B cell (primary cell): ENCODE measurements around the gene IER2. TPM values are rescaled to one million over a fixed set of nuclear protein-coding genes. Genes with fewer than 3 reads are reported as not detected.

Source experiments
- ATAC-seq: fragments of 200-7000 bp; cut with Tn5 transposase; one replicate; pipeline ENCODE4 v1.10.0; 2021; ENCODE audit warnings: low read depth, mild to moderate bottlenecking, moderate number of reproducible peaks, moderate library complexity
- CTCF ChIA-PET: fragments of 350-600 bp; sonication (Branson Sonifier 250); formaldehyde crosslinking; loops from one replicate; lab custom pipeline; 2021; ENCODE audit warnings: antibody characterized with exemption, inconsistent platforms; lab: Charles Lee
- POLR2A ChIA-PET: fragments of 350-600 bp; sonication (Branson Sonifier 250); formaldehyde crosslinking; loops from one replicate; lab custom pipeline; 2021; ENCODE audit warnings: antibody characterized with exemption; lab: Charles Lee
- DNase-seq: peaks from one replicate; pipeline ENCODE4 v3.0.0; 2013
- H2AFZ ChIP-seq: 2 replicates; pipeline ENCODE4 v1.6.1; 2012; ENCODE audit warnings: mild to moderate bottlenecking, low read depth, low read length; ENCODE audit not compliant: insufficient read depth, poor library complexity, severe bottlenecking
- H3K27ac ChIP-seq, 2 donors: 1 replicate in 1 of 2; 2 replicates in 1 of 2; pipeline ENCODE4 v1.5.1; 2012 to 2013; ENCODE audit warnings: low read length in 2 of 2, mild to moderate bottlenecking in 2 of 2, moderate library complexity in 1 of 2
- H3K27me3 ChIP-seq, 4 experiments: fragments of 200-600 bp in 1 of 4; sonication (generic) in 1 of 4; replicated peaks in 1 of 4; 1 replicate in 2 of 4; 2 replicates in 2 of 4; pipeline versions ENCODE4 v1.6.1 to v1.7.0; 2013 to 2016; ENCODE audit warnings: low read length in 3 of 4, mild to moderate bottlenecking in 2 of 4, mixed read lengths in 1 of 4, moderate library complexity in 1 of 4; ENCODE audit not compliant: insufficient read depth in 4 of 4, control insufficient read depth in 3 of 4; ENCODE audit errors: control extremely low read depth in 1 of 4
- H3K36me3 ChIP-seq, 2 experiments: replicated peaks in 1 of 2; 1 replicate in 1 of 2; 2 replicates in 1 of 2; pipeline versions ENCODE4 v1.6.1 to v1.7.1; 2013; ENCODE audit warnings: low read length in 1 of 2; ENCODE audit not compliant: insufficient read depth in 2 of 2, control insufficient read depth in 1 of 2; ENCODE audit errors: control extremely low read depth in 1 of 2, extremely low read depth in 1 of 2
- H3K4me1 ChIP-seq, 2 donors: fragments of 200-600 bp in 1 of 2; sonication (generic) in 1 of 2; 1 replicate in 1 of 2; 2 replicates in 1 of 2; pipeline versions ENCODE4 v1.5.1 to v1.6.1; 2013 to 2017; ENCODE audit warnings: low read length in 2 of 2; ENCODE audit not compliant: control insufficient read depth in 2 of 2, insufficient read depth in 2 of 2
- H3K4me2 ChIP-seq: replicated peaks from 2 replicates; pipeline ENCODE3; 2012; ENCODE audit warnings: mild to moderate bottlenecking, low read depth, low read length; ENCODE audit not compliant: poor library complexity, severe bottlenecking
- H3K4me3 ChIP-seq, 5 experiments: fragments of 200-600 bp in 1 of 5; sonication (generic) in 1 of 5; 1 replicate in 3 of 5; 2 replicates in 2 of 5; pipeline versions ENCODE4 v1.5.1 to v1.7.0; 2011 to 2016; ENCODE audit warnings: low read length in 4 of 5, mild to moderate bottlenecking in 4 of 5, low read depth in 2 of 5, control low read depth in 1 of 5, moderate library complexity in 1 of 5; ENCODE audit not compliant: insufficient read depth in 1 of 5; ENCODE audit errors: control extremely low read depth in 1 of 5, extremely low read depth in 1 of 5
- H3K79me2 ChIP-seq: fragments of 200-600 bp; sonication (generic); one replicate; pipeline ENCODE4 v1.6.0; 2016; ENCODE audit warnings: low read length; ENCODE audit not compliant: control insufficient read depth, insufficient read depth
- H3K9ac ChIP-seq: fragments of 200-600 bp; sonication (generic); 2 replicates; pipeline ENCODE4 v1.6.1; 2017; ENCODE audit warnings: mild to moderate bottlenecking, low read length, moderate library complexity
- H3K9me3 ChIP-seq, 3 donors: one replicate each; pipeline versions ENCODE4 v1.6.1 to v1.7.1; 2013; ENCODE audit warnings: low read length in 2 of 3; ENCODE audit not compliant: control insufficient read depth in 2 of 3, insufficient read depth in 1 of 3; ENCODE audit errors: control extremely low read depth in 1 of 3
- H4K20me1 ChIP-seq: 2 replicates; pipeline ENCODE4 v1.6.0; 2012; ENCODE audit warnings: mild to moderate bottlenecking, low read length; ENCODE audit not compliant: insufficient read depth, control insufficient read depth, poor library complexity, severe bottlenecking
- H3K27ac Mint-ChIP-seq: one replicate; pipeline ENCODE4 v1.8.0; 2021; ENCODE audit warnings: mixed read lengths
- H3K27me3 Mint-ChIP-seq: one replicate; pipeline ENCODE4 v1.8.0; 2021; ENCODE audit warnings: mixed read lengths
- H3K4me1 Mint-ChIP-seq: one replicate; pipeline ENCODE4 v1.8.0; 2021; ENCODE audit warnings: mixed read lengths
- H3K4me3 Mint-ChIP-seq: one replicate; pipeline ENCODE4 v1.8.0; 2021; ENCODE audit warnings: mixed read lengths
- H3K9me3 Mint-ChIP-seq: one replicate; pipeline ENCODE4 v1.8.0; 2022; ENCODE audit warnings: mixed read lengths; ENCODE audit not compliant: insufficient read depth
- EZH2 ChIP-seq: IDR thresholded peaks from 2 replicates; pipeline ENCODE4 v1.6.1; 2012; ENCODE audit warnings: borderline replicate concordance, low read depth, mild to moderate bottlenecking, moderate library complexity, low read length; ENCODE audit not compliant: insufficient read depth, poor library complexity, severe bottlenecking
- WGBS: methylation state at CpG from one replicate; pipeline ENCODE4 v1.1.5; 2013; ENCODE audit warnings: missing lambda C conversion rate; ENCODE audit not compliant: insufficient coverage; 5-methylcytosine and 5-hydroxymethylcytosine counted together
- intact Hi-C: fragments of 100-400 bp; cut with micrococcal nuclease; formaldehyde crosslinking; loops from one replicate; pipeline ENCODE4 v1.10.0; 2022
- polyA plus RNA-seq: library from polyadenylated mRNA; depleted of rRNA; stranded (reverse); fragments of >200 nt; gene quantifications from 2 replicates; pipeline ENCODE4 v1.2.3, GENCODE V29; 2012
- total RNA-seq, 2 donors: library from RNA; stranded (reverse); fragments of 120-200 nt in 1 of 2; gene quantifications; 1 replicate in 1 of 2; 2 replicates in 1 of 2; pipeline versions ENCODE4 v1.2.3 to v1.2.4, GENCODE V29; 2013 to 2022
- TF ChIP-seq, protein P1 (sequence below): fragments of 200-600 bp; IDR thresholded peaks from one replicate; pipeline ENCODE4 v1.8.0; 2022; ENCODE audit warnings: antibody characterized with exemption, mild to moderate bottlenecking

IER2 gene
- total and polyA plus RNA-seq, 2 donors (not counting 1 experiment from before 2014, with no cell fraction given), result 189 to 2,152 TPM

DNA sequence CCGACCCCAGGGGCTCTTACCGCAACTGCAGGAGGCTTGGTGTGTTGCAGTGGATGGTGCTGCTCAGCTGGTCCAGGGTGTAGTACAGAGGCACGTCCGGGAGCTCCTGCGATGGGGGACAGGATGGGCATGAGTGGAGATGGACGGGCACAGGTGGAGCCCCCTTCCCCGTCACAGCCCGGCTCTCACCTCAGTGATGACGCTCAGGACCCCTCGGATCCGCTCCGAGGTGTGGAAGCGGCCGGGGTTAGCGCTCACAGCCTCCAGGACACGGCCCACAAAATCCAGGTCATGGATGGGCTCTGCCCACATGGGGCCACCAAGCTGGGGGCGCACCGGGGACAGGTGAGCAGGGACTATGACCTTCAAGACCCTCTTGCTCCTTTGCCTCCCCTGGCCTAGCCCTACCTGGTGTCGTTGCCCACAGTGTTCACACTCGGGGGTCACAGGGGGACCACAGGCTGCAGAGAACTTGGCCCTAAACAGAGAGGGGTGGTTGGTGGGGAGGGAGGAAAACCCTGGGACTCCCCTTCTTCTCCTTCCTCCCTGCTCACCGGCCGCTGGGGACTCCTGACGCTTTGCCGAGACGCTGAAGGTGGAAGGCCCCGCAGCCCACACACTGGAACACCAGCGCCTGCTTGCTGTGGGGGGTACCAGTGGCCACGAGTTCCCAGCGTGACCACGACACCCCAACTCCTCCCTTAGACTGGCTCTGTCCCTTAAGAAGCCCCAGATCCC is 40.7 kb upstream of the IER2 start:
- WGBS, result 99% methylated on average over 26 of the region's 30 CpGs
- H3K27me3 ChIP-seq, result no peaks in the 10 kb centered on the region
- H3K36me3 ChIP-seq, result peaks cover 0 to 35% of the 10 kb centered on the region in 2 experiments
- no peaks in the 10 kb centered on the region for H4K20me1 ChIP-seq
- DNase-seq (no peak), ATAC-seq (no peak)
- H3K9ac ChIP-seq, result no peak overlapping the region
- ChIA-PET CTCF (interaction anchor here (0.8 to 1.1 kb wide), 3 partner anchors 9 to 85 kb away, joined by 3 to 5 read pairs (median 4); partner anchors contain the start of gene NACC1), POLR2A (no interaction called here)
- no peaks in the 10 kb centered on the region for H3K9me3 ChIP-seq
- H3K4me3 ChIP-seq, result no peak overlapping the region
- H3K27ac ChIP-seq, result no peak overlapping the region
- peak overlapping the region; percentile 32 for H3K27ac Mint-ChIP-seq
- no peaks in the 10 kb centered on the region for H3K9me3 Mint-ChIP-seq
- no peak overlapping the region for H2AFZ ChIP-seq
- peaks cover 21% of the 10 kb centered on the region for H3K4me1 Mint-ChIP-seq
- H3K4me2 ChIP-seq, result no peak overlapping the region
- H3K4me1 ChIP-seq, result peaks cover 17 to 28% of the 10 kb centered on the region in 2 donors
- TF ChIP-seq, protein P1, sequence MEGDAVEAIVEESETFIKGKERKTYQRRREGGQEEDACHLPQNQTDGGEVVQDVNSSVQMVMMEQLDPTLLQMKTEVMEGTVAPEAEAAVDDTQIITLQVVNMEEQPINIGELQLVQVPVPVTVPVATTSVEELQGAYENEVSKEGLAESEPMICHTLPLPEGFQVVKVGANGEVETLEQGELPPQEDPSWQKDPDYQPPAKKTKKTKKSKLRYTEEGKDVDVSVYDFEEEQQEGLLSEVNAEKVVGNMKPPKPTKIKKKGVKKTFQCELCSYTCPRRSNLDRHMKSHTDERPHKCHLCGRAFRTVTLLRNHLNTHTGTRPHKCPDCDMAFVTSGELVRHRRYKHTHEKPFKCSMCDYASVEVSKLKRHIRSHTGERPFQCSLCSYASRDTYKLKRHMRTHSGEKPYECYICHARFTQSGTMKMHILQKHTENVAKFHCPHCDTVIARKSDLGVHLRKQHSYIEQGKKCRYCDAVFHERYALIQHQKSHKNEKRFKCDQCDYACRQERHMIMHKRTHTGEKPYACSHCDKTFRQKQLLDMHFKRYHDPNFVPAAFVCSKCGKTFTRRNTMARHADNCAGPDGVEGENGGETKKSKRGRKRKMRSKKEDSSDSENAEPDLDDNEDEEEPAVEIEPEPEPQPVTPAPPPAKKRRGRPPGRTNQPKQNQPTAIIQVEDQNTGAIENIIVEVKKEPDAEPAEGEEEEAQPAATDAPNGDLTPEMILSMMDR, result no peak
- TF ChIP-seq EZH2, result no peak
- intact Hi-C loops, result no loop called here
- H3K27me3 Mint-ChIP-seq, result no peaks in the 10 kb centered on the region
- no peak overlapping the region for H3K4me3 Mint-ChIP-seq
- peaks cover 59% of the 10 kb centered on the region for H3K79me2 ChIP-seq

DNA sequence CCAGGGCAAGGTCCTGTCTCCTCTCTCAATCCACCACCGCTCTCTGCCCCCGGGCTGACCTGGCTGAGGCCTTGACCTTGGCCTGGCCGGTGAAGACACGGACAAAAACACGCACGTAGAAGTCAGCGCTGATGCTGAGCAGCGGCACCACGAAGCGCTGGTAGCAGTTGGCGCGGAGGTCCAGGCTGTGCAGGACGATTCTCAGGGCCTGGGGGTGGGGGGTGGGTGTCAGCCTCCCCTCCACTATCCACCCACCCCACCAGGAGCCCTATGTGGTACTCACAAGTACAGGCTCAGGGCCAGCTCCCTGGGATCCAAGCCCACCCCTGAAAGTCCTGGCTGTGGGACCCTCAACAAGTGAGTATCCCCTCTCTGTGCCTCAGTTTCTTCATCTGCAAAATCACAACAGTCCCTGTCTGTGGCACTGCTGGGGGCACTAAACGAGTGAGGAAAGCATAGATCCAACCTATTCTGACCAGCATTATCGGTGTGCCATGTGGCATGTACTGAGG is 40.1 kb upstream of the IER2 start:
- H3K27me3 Mint-ChIP-seq, result no peaks in the 10 kb centered on the region
- intact Hi-C loops, result no loop called here
- peak overlapping the region; percentile 20 for H3K27ac Mint-ChIP-seq

More for the DNA sequence above, 40.1 kb upstream of the IER2 start:
- no peak for DNase-seq
- no peak overlapping the region for H3K9ac ChIP-seq
- peaks cover 63% of the 10 kb centered on the region for H3K79me2 ChIP-seq
- no peak overlapping the region for H3K27ac ChIP-seq
- CTCF ChIA-PET, result interaction anchor here (0.7 to 1.5 kb wide), 2 partner anchors 16 to 42 kb away, joined by 3 to 4 read pairs; no protein-coding TSS in a partner anchor
- H4K20me1 ChIP-seq, result peaks cover under 1% of the 10 kb centered on the region
- TF ChIP-seq EZH2, result no peak
- TF ChIP-seq, protein P1, result no peak
- no peaks in the 10 kb centered on the region for H3K27me3 ChIP-seq
- peaks cover 16% of the 10 kb centered on the region for H3K4me1 Mint-ChIP-seq
- no peaks in the 10 kb centered on the region for H3K9me3 Mint-ChIP-seq
- H2AFZ ChIP-seq, result no peak overlapping the region
- H3K36me3 ChIP-seq, result peaks cover 0 to 40% of the 10 kb centered on the region in 2 experiments
- no peaks in the 10 kb centered on the region for H3K9me3 ChIP-seq
- H3K4me3 ChIP-seq, result no peak overlapping the region
- 98% methylated on average over 5 of the region's 15 CpGs for WGBS
- POLR2A ChIA-PET, result no interaction called here
- no peak for ATAC-seq
- peaks cover 11 to 22% of the 10 kb centered on the region in 2 donors for H3K4me1 ChIP-seq
- no peak overlapping the region for H3K4me3 Mint-ChIP-seq
- H3K4me2 ChIP-seq, result no peak overlapping the region
